Prostate gland (tissue), 2 donors: ENCODE measurements around the gene TEF.

Experiments
- CTCF ChIP-seq, 4 experiments: fragments of 200-600 bp in 2 of 4; fragments of 450-650 bp in 2 of 4; sonication (generic) in 2 of 4; IDR thresholded peaks; 1 replicate in 3 of 4; 2 replicates in 1 of 4; pipeline ENCODE4 v1.5.1; 2016 to 2019; ENCODE audit warnings: antibody characterized with exemption in 4 of 4, mild to moderate bottlenecking in 2 of 4, moderate library complexity in 2 of 4
- POLR2AphosphoS5 ChIP-seq: sonication (generic); formaldehyde crosslinking; IDR thresholded peaks from one replicate; pipeline ENCODE4 v1.6.1; 2017; ENCODE audit warnings: antibody characterized with exemption

GRCh38 chr22:41397143-41397811, 15.5 kb downstream of the TEF start:
- TF ChIP-seq CTCF (IDR thresholded peaks at IDR 0.05) (no peak), POLR2AphosphoS5 (no peak)
